Kidney (tissue), 14 donors: Measurements from ENCODE around the gene KIRREL3. TPM values are rescaled to one million over a fixed set of nuclear protein-coding genes. Genes with fewer than 3 reads are reported as not detected.
A peak's percentile ranks its signal among the peaks of the same experiment; 100 is the strongest.

Experiments used
- DNase-seq, 5 donors: peaks; one replicate each; pipeline ENCODE4 v3.0.0-alpha.2; 2013 to 2020
- FAIRE-seq: peaks from 2 replicates; lab custom pipeline; 2012; peaks lifted over from hg19 to GRCh38; lab: Jason Lieb, UNC
- H3K27ac ChIP-seq, 2 donors: one replicate each; pipeline ENCODE4 v1.7.0; 2013; ENCODE audit warnings: low read depth in 2 of 2, low read length in 2 of 2, inconsistent platforms in 1 of 2
- H3K27me3 ChIP-seq: one replicate; pipeline ENCODE4 v1.7.1; 2013; ENCODE audit warnings: low read length, inconsistent platforms; ENCODE audit not compliant: control insufficient read depth, insufficient read depth
- H3K36me3 ChIP-seq, 3 donors: one replicate each; pipeline versions ENCODE4 v1.7.0 to v1.7.1; 2013; ENCODE audit warnings: low read length in 3 of 3, control low read depth in 1 of 3, inconsistent platforms in 1 of 3; ENCODE audit not compliant: insufficient read depth in 3 of 3, control insufficient read depth in 2 of 3
- H3K4me1 ChIP-seq, 3 donors: one replicate each; pipeline versions ENCODE4 v1.7.0 to v1.7.1; 2013; ENCODE audit warnings: low read length in 3 of 3, inconsistent platforms in 1 of 3, low read depth in 1 of 3; ENCODE audit not compliant: control insufficient read depth in 2 of 3, insufficient read depth in 2 of 3
- H3K4me3 ChIP-seq, 3 donors: one replicate each; pipeline versions ENCODE4 v1.7.0 to v1.8.1; 2013; ENCODE audit warnings: low read length in 3 of 3, control low read depth in 1 of 3, inconsistent platforms in 1 of 3
- H3K9ac ChIP-seq, 3 donors: one replicate each; pipeline versions ENCODE4 v1.7.0 to v1.7.1; 2013; ENCODE audit warnings: low read length in 3 of 3, control low read depth in 1 of 3, inconsistent platforms in 1 of 3
- H3K9me3 ChIP-seq, 3 donors: one replicate each; pipeline versions ENCODE4 v1.7.0 to v1.7.1; 2013; ENCODE audit warnings: low read length in 3 of 3, control low read depth in 1 of 3, inconsistent platforms in 1 of 3; ENCODE audit not compliant: control insufficient read depth in 2 of 3, insufficient read depth in 1 of 3
- CTCF ChIP-seq: IDR thresholded peaks from 3 replicates; pipeline ENCODE4 v1.5.1; 2012; ENCODE audit warnings: mild to moderate bottlenecking, moderate library complexity, borderline replicate concordance; ENCODE audit not compliant: insufficient read depth; ENCODE audit errors: extremely low read depth
- intact Hi-C: fragments of 100-400 bp; cut with DNase I; formaldehyde crosslinking; loops from one replicate; pipeline ENCODE4 v1.11.1; 2022
- polyA plus RNA-seq: library from polyadenylated mRNA; stranded (reverse); fragments of 350-450 nt; fragmentation: Illumina TruSeq; extraction: RNeasy Lipid Tissue Mini Kit (QIAGEN cat#74804); gene quantifications from one replicate; pipeline ENCODE4 v1.2.3, GENCODE V29; 2014; ENCODE audit warnings: low read depth, low replicate concordance; ENCODE audit not compliant: insufficient read depth
- total RNA-seq: library from RNA; stranded (reverse); fragmentation: NEBNext Ultra II Directional; extraction: Animal tissue kit (Norgen Biotek cat#: 25700); gene quantifications from one replicate; pipeline ENCODE4 v1.2.1, GENCODE V29; 2021
- donor health status: control.
- donor health status: control.
- donor health status: control.
- donor health status: control.
- donor health status: control.
- donor health status: DM: yes; HTN: yes; CAD: no.
- donor health status: Normal renal cell carcinoma (clear cell type).

Gene KIRREL3
- total and polyA plus RNA-seq, 2 donors from 2014 or later: 0.19 to 0.22 TPM

GRCh38 chr11:126492331-126493082 is 508.1 kb downstream of the KIRREL3 start:
- TF ChIP-seq CTCF: no peak
- Histone ChIP-seq H3K9ac (no peak overlapping the region), H3K4me1 (no peaks in the 10 kb centered on the region), H3K27ac (no peak overlapping the region), H3K27me3 (no peaks in the 10 kb centered on the region), H3K9me3 (no peaks in the 10 kb centered on the region), H3K36me3 (no peaks in the 10 kb centered on the region), H3K4me3 (no peak overlapping the region)
- intact Hi-C loops: no loop called here
- FAIRE-seq: no peak
- DNase-seq: peak in 3 of 5 donors; percentile 32 to 73 (median 64)

GRCh38 chr11:126491092-126491491 is 509.5 kb downstream of the KIRREL3 start:
- H3K4me1 ChIP-seq: no peaks in the 10 kb centered on the region
- FAIRE-seq (no peak), DNase-seq (peak in 4 of 5 donors; percentile 59 to 73 (median 68))
- H3K4me3 ChIP-seq: no peak overlapping the region
- no peak for TF ChIP-seq CTCF
- no peak overlapping the region for H3K27ac ChIP-seq
- intact Hi-C loops: no loop called here
- H3K9ac ChIP-seq: no peak overlapping the region
- no peaks in the 10 kb centered on the region for H3K36me3 ChIP-seq
- H3K9me3 ChIP-seq: no peaks in the 10 kb centered on the region
- H3K27me3 ChIP-seq: no peaks in the 10 kb centered on the region

- TF ChIP-seq CTCF: no peak
- DNase-seq: peak in 3 of 5 donors; percentile 49 to 60 (median 54)
- intact Hi-C loops: no loop called here
- Histone ChIP-seq H3K4me3 (no peak overlapping the region), H3K9ac (no peak overlapping the region), H3K27me3 (no peaks in the 10 kb centered on the region), H3K4me1 (no peaks in the 10 kb centered on the region), H3K36me3 (no peaks in the 10 kb centered on the region), H3K27ac (no peak overlapping the region), H3K9me3 (no peaks in the 10 kb centered on the region)
- FAIRE-seq: no peak
Measured at GRCh38 chr11:126489836-126490660, 510.5 kb downstream of the KIRREL3 start.
